Measurements from ENCODE around the gene HILPDA.
"Not testable (repeated sequence)": the region's sequence is repeated elsewhere in the genome, so short reads cannot be mapped to it uniquely, and the experiment has no call there.

HILPDA gene

DNA sequence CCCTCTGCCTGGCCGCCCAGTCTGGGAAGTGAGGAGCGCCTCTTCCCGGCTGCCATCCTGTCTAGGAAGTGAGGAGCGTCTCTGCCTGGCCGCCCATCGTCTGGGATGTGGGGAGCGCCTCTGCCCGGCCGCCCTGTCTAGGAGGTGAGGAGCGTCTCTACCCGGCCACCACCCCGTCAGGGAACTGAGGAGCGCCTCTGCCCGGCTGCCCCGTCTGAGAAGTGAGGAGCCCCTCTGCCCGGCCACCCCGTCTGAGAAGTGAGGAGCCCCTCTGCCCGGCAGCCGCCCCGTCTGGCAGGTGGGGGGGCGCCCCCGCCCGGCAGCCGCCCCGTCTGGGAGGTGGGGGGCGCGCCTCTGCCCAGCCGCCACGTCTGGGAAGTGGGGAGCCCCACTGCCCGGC is 7.7 kb downstream of the HILPDA start:
- not testable (repeated sequence) for DNase-seq (ENCODE audit: low read depth)

GRCh38 chr7:128463933-128464332 is 8.3 kb downstream of the HILPDA start:
- not testable (repeated sequence) for DNase-seq (ENCODE audit: low read depth)

GRCh38 chr7:128466871-128467270 is 11.2 kb downstream of the HILPDA start:
- not testable (repeated sequence) for DNase-seq (ENCODE audit: low read depth)

- peak; percentile 84 for DNase-seq (ENCODE audit: low read depth)
Observed at GRCh38 chr7:128476402-128477335, 21.0 kb downstream of the HILPDA start, which contains the start of gene METTL2B. Gene METTL2B, plus strand, starts transcription at chr7:128476748. Its CDS starts 18 bp downstream, at chr7:128476766.

GRCh38 chr7:128477336-128477690 is 21.6 kb downstream of the HILPDA start:
- DNase-seq (ENCODE audit: low read depth) = not testable (repeated sequence)

DNA sequence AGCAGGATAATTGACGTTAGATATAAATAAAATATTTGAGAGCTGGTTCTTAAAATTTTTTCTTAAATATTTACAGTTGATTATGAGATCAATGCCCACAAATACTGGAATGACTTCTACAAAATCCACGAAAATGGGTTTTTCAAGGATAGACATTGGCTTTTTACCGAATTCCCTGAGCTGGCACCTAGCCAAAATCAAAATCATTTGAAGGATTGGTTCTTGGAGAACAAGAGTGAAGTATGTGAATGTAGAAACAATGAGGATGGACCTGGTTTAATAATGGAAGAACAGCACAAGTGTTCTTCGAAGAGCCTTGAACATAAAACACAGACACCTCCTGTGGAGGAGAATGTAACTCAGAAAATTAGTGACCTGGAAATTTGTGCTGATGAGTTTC is 23.4 kb downstream of the HILPDA start:
- not testable (repeated sequence) for DNase-seq (ENCODE audit: low read depth)

DNA sequence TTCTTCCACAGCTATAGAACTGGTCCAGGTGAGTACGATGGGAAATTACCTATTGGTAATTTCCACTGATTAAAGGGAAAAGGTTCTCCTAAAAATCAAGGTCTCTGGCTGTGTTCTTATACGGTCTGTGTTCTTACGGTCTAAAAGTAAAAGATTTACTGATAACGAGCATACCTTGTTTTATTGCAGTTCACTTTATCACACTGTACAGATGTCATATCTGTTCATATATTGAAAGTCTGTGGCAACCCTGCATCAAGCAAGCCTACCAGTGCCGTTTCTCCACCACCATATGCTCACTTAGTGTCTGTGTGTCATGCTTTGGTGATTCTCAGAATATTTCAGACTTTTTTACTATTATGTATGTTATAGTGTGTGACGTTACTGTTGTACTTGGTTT is 32.5 kb downstream of the HILPDA start:
- not testable (repeated sequence) for DNase-seq (ENCODE audit: low read depth)

- no peak for DNase-seq (ENCODE audit: low read depth)
Observed at GRCh38 chr7:128497405-128497804, 41.7 kb downstream of the HILPDA start.

DNA sequence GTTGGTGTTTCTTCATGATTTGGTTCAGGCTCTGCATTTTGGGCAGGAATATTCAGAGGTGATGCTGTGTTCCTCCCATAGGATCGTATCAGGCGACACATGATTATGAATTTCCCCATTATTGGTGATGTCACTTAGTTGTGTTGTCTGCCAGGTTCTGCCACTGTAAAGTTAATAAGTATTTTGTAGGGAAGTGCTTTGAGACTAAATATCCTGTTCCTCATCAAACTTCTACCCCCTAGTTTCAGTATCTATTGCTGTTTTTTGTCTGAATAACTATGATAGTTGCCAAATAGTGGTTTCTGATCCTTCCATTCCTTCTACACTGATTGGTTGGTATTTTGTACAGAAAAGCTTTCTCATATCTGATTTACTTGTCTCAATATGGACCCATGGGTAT is 49.7 kb downstream of the HILPDA start:
- DNase-seq (ENCODE audit: low read depth) = not testable (repeated sequence)

- DNase-seq (ENCODE audit: low read depth) = not testable (repeated sequence)
Observed at GRCh38 chr7:128506819-128507218, 51.1 kb downstream of the HILPDA start.

GRCh38 chr7:128507321-128507993 is 51.8 kb downstream of the HILPDA start:
- DNase-seq (ENCODE audit: low read depth) = not testable (repeated sequence)
